T-helper 2 cell (primary cell): Measurements from ENCODE around the gene PNPLA7.
"Not testable (repeated sequence)": the region's sequence is repeated elsewhere in the genome, so short reads cannot be mapped to it uniquely, and the experiment has no call there.

Experiments used
- DNase-seq, 5 experiments: peaks; one replicate each; pipeline versions ENCODE4 v3.0.0 to v3.0.0-alpha.2; 2012 to 2022

PNPLA7 gene

DNA sequence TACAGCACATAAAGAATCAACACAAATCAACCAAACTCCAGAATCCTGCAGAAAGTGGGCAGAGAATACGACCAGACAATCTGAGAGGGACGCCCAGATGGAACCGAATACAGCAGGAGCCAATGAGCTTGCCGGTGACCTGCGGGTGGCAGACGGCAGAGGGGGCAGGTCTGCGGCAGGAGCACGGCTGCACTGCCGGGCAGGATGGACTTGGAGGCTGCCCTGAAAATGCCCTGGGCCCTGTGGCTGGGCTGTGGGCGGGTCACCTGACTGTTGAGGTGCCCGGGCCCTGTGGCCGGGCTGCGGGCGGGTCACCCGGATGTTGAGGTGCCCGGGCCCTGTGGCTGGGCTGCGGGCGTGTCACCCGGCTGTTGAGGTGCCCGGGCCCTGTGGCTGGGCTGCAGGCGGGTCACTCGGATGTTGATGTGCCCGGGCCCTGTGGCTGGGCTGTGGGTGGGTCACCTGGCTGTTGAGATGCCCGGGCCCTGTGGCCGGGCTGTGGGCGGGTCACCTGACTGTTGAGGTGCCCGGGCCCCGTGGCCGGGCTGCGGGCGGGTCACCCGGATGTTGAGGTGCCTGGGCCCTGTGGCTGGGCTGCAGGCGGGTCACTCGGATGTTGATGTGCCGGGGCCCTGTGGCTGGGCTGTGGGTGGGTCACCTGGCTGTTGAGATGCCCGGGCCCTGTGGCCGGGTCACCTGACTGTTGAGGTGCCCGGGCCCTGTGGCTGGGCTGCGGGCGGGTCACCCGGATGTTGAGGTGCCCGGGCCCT, 36.2 kb downstream of the PNPLA7 start:
- DNase-seq: not testable (repeated sequence)

- not testable (repeated sequence) for DNase-seq
These were observed 37.1 kb downstream of the PNPLA7 start for GRCh38 chr9:137513136-137513535.

DNA sequence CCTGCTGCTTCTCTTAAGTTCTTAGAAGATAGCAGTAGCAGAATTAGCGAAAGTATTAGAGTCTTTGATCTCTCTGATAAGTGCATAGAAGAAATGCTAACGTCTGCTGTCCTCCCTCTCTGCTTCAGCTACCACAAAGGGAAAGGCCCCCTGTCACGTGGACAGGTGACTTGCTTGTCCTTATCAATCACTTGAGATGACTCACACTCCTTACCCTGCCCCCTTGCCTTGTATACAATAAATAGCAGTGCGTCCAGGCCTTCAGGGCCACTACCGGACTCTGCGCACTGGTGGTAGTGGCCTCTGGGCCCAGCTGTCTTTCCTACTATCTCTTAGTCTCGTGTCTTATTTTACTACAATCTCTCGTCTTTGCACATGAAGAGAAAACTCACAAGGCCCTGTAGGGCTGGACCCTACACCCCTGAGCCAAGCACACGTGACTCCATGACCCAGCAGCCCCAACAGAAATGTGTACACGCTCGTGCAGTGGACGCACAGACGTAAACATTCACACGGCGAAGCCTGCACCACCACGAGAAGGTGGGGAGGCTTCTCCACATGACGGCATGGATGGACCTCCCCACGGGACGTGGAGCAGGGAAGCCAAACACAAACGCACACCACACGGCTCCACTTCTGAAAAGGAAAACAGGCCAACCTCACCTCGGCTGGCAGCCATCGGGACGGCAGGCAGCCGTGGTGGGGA, 38.3 kb downstream of the PNPLA7 start:
- DNase-seq: peak in 1 of 5 experiments; percentile 18

DNA sequence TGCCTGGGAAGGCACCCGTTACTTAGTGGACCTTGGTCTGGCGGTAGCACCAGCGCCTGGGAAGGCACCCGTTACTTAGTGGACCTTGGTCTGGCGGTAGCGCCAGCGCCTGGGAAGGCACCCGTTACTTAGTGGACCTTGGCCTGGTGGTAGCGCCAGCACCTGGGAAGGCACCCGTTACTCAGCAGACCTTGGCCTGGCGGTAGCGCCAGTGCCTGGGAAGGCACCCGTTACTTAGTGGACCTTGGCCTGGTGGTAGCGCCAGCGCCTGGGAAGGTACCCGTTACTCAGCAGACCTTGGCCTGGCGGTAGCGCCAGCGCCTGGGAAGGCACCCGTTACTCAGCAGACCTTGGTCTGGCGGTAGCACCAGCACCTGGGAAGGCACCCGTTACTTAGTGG, 39.1 kb downstream of the PNPLA7 start:
- not testable (repeated sequence) for DNase-seq

DNA sequence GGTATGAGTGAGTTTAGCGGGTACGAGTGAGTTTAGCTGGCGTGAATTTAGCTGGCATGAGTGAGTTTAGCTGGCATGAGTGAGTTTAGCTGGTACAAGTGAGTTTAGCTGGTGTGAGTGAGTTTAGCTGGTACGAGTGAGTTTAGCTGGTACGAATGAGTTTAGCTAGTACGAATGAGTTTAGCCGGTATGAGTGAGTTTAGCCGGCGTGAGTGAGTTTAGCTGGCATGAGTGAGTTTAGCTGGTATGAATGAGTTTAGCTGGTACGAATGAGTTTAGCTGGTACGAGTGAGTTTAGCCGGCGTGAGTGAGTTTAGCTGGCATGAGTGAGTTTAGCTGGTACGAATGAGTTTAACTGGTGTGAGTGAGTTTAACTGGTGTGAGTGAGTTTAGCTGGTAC, 41.0 kb downstream of the PNPLA7 start:
- DNase-seq: no peak

- DNase-seq: no peak
These were observed 43.5 kb downstream of the PNPLA7 start for GRCh38 chr9:137506702-137507171.

- no peak for DNase-seq
These were observed 43.9 kb downstream of the PNPLA7 start for GRCh38 chr9:137506274-137506673.

- no peak for DNase-seq
These were observed 44.6 kb downstream of the PNPLA7 start for GRCh38 chr9:137505421-137506140.

DNA sequence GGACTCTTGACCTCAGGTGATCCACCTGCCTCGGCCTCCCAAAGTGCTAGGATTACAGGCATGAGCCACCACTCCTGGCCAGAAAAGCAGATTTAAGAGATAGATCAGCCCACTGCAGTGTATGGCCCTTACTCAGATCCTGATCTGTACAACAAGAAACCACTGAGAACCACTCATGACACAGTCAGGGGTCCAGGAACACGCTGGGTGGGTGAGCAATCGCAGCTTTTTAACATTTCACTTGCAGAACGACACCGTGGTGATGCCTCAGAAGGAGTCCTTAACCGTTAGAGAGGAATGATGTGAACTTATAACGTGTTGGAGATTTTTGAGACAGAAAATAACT, 45.8 kb downstream of the PNPLA7 start:
- DNase-seq: no peak

- no peak for DNase-seq
These were observed 47.9 kb downstream of the PNPLA7 start for GRCh38 chr9:137502008-137502911.

DNA sequence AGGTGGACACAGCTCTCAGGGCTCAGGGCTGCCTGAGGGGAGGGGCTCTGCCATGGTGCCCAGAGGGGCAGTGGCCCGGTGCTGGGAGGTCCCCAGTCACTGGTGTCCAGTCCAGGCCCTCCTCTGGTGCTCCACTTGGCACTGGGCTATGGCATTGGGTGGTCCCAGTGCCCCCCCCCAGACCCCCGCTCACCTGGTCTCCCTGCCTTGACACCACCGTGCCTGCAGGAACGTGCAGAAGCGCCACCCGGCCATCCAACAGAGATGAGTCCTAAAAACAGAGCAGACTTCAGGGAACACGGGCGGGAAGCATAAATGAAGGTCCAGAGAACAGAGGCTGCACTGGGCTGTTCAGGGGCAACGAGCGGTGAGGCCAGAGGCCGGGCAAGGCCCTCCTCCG, 48.7 kb downstream of the PNPLA7 start:
- no peak for DNase-seq

DNA sequence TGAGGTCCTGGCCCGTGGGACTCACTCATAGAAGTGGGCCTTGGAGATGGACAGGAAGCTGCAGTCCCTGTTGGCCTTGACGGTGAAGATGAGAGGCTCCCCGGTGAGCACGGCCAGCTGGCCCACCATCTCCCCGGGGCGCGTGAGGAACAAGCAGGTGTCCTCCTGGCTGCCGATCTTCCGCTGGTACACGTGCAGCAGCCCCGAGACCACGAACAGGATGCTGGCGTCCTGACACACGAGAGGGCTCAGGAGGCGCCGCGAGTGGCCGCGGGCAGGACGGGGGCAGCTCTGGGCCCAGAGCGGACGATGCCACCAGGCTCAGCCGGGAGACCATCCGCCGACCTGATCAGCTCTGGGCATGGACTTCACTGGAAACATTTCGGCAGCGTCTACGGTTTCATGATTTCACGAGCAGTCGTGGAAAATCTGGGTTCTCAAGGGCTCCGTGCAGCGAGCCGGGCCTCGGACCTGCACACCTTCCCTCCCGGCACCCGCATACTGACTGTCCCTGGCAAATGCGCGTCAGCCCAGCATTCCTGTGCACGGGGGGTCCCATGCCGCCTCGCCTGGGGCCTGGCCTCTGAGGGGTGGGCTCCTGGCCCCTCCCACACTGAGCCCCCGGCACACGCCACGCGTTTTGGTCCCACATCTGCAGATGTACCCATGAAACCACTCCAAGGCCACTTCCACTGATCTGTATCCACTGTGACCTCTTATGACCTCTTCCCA, 49.4 kb downstream of the PNPLA7 start:
- no peak for DNase-seq

DNA sequence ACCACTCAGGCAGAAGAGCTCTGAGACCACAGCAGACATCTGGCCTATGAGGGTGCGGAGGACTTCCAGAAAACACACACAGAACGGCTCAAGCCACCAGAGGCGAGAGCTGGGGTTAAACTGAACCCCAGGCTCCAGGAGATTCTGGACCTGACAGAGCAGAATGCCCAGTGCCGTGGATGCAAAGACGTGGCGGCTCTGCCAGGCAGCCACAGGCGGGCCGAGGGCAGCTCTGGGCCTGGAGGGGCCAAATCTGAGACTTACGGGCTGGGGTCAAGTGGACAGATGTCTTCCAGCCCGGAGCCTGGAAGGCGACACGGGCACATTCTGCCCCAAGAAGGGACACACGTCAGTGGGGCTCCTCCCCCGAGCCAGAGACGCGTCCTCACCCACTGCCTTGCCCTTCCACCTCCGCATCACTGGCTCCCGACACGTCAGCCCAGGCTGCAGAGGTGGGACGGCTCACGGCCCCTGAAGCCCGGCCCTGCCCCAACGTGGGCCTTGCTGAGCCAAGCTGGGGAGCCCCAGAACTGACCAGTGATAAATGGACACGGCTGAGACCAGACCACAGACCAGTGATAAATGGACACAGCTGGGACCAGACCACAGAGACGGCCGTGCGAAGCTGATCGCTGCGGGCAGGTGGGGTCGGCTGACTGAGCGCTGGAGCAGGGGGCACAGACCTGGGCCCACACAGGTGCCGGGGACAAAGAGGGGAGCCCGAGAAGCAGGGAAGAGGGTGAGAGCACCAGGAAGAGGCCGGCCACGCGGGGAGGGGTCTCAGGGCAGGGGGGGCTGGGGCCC, 50.1 kb downstream of the PNPLA7 start:
- no peak for DNase-seq

DNA sequence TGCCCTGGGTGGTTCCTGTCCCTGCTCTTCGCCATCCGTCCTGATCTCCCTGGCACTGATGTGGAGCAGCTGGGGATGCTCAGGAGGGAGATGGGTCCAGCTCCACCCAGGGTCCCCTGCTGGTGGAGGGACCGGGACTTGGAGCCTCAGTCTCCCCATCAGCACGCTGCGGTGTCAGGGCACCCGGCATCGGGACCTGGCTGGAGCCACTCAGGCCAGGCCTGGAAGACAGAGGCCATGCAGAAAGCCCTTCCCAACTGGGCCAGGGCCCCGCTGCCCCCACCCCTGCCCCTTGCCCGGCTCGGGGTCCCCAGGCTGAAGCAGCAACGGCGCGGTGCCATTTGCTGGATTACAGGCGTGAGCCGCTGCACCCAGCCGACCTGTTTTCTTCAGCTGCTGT, 50.8 kb downstream of the PNPLA7 start:
- no peak for DNase-seq

- DNase-seq: no peak
These were observed 51.5 kb downstream of the PNPLA7 start for GRCh38 chr9:137498720-137499150.

- no peak for DNase-seq
These were observed 52.1 kb downstream of the PNPLA7 start for GRCh38 chr9:137497921-137498719.

DNA sequence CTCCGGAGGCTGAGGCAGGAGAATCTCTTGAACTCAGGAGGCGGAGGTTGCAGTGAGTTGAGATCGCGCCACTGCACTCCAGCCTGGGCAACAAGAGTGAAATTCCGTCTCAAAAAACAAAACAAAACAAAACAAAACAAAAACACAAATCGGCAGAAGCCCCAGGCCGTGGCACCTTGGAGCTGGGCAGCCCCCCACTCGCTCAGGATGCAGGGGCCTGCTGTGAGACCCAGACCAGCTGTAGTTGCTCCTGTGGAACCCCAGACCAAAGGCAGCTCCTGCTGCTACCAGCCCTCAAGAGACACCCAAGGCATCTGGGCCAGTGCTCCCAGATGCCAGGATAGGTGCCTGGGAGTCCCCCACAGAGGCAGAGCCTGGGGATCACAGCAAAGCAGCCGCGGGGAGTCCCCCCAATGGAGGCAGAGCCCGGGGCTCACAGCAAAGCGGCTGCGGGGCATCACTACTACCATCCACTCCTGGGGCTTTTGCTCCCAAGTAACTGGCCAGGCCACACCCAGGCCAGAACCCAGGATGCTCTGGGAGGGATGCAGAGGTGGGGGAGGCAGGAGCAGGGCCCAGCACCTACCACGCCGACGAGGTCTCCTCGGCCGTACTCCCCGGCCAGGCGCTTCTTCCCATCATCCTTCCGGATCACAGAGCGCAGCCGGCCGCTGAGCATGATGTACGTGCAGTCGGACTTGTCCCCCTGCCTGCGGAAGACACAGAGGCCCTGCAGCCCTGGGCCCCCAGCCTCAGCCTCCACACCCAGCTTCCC, 53.4 kb downstream of the PNPLA7 start:
- no peak for DNase-seq

- no peak for DNase-seq
These were observed 55.5 kb downstream of the PNPLA7 start for GRCh38 chr9:137494550-137495351.
